DMS153 treated with DMSO at 0.1 percent for 48 hours (cell line): ENCODE measurements around the gene ORAI2.
"Not testable (repeated sequence)": the region's sequence is repeated elsewhere in the genome, so short reads cannot be mapped to it uniquely, and the experiment has no call there.

Source experiments
- DNase-seq: peaks from one replicate; lab custom pipeline; 2025; ENCODE audit not compliant: unreplicated experiment; lab: John Stamatoyannopoulos, UW

Gene ORAI2

GRCh38 chr7:102433219-102434038 is at the start of gene ORAI2:
Gene ORAI2, plus strand, starts transcription at chr7:102433575. Its CDS starts 5,382 bp downstream, at chr7:102438957.
- peak; percentile 12 for DNase-seq

GRCh38 chr7:102387064-102387463 is 46.3 kb upstream of the ORAI2 start:
- no peak for DNase-seq

DNA sequence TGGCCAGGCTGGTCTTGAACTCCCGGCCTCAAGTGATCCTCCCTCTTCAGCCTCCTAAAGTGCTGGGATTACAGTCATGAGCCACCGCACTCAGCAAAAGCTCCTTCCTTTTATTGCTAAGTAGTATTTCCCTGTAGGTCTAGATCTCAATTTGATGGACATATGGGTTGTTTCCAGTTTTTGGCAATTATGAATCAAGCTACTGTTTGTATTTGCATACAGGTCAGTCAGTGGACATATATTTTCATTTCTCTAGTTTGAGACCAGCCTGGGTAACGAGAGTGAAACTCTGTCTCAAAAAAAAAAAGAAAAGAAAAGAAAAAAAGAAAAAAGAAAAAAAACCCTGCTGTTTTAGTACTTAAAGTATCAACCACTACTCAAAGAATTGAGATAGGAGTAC is 43.6 kb upstream of the ORAI2 start:
- no peak for DNase-seq

DNA sequence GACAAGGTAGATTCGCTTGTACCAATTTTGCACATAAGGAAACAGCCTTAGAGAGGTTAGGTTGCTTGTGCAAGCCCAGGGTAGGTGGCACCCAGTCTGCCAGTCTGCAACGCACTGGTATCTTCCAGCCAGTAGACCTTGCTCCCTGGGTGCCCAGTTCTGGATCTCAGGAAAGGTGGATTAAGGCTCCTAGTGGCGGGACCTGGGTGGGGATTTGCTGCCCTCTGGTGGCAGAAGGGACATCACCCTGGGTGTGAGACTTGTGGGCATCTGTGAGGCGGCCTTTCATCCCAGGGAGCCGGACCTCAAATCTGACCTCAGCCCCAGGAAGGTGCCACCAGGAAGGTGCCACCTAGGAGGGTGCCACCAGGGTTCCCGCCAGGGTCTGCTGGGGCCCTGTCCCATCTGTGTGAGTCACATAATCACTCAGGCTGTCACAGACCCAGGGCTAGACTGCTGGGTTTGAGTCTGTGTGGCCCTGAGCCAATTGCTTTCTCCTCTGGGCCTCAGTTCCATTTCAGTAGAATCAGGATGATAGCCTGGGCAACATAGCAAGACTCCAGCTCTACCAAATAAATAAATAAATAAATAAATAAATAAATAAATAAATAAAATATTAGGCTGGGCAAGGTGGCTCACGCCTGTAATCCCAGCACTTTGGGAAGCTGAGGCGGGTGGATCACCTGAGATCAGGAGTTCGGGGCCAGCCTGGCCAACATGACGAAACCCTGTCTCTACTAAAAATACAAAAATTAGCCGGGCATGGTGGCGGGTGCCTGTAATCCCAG is 42.5 kb upstream of the ORAI2 start:
- DNase-seq: peak; percentile 48

- no peak for DNase-seq
These were observed 41.0 kb upstream of the ORAI2 start for GRCh38 chr7:102392330-102392729.

GRCh38 chr7:102393467-102393866 is 39.9 kb upstream of the ORAI2 start:
- no peak for DNase-seq

DNA sequence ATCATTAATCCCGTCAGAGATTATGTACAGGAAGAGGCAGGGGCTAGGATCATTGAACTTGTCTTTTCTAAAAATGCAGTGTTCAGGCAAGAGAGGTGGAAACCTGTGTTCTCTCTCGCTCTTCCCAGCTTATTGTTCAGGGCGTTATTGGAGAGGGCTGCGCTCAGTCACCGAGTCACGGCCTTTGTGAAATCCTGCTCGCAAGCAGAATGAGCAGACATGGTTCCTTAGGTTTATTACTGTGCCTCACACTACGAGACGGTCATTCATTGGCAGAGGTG is 37.8 kb upstream of the ORAI2 start:
- no peak for DNase-seq

- peak; percentile 86 for DNase-seq
These were observed 37.3 kb upstream of the ORAI2 start, which contains the start of gene PRKRIP1 for GRCh38 chr7:102395873-102396709. Gene PRKRIP1, plus strand, starts transcription at chr7:102396363. Its CDS starts 49 bp downstream, at chr7:102396412.

DNA sequence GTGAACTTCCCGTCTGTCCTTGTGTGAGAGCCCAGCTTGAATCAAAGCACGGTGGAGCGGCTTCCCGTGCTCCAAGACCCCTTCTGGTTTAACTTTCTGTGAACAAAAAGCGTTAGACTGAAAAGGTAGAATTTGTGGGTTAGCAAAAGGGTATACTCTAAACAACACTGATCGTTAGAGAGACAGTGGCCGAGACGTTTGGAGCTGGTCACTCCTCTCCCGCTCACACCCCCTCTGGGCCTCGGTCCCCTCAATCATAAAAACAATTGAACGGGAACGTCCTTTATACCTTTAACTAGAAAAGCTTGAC is 36.7 kb upstream of the ORAI2 start:
- no peak for DNase-seq

DNA sequence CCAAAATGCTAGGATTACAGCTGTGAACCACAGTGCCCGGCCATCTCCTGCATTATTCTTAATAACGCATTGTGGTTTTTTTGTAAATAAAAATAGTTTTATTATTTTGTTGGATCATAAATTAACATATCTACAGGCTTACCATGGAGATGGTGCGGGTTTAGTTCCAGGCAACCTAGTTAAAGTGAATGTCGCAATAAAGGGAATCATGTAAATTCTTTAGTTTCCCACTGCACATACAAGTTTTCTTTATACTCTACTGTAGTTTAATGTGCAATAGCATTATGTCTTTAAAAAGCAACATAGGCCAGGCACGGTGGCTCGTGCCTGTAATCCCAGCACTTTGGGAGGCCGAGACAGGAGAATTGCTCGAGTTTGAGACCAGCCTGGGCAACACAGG is 34.8 kb upstream of the ORAI2 start:
- DNase-seq: no peak

DNA sequence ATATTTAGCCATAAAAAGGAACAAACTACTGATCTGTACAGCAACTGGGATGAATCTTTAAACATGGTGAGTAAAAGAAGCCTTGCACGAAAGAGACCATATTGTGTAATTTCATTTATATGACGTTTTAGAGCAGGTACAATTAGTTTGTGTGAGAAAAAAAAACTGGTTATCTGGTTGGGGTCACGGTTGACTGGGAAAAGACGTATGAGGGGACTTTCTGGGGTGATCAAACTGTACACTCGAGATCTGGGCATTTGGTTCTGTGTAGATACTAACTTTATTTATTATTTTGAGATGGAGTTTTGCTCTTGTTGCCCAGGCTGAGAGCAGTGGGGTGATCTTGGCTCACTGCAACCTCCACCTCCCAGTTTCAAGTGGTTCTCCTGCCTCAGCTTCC is 33.0 kb upstream of the ORAI2 start:
- no peak for DNase-seq

- no peak for DNase-seq
These were observed 29.8 kb upstream of the ORAI2 start for GRCh38 chr7:102403563-102403962.

DNA sequence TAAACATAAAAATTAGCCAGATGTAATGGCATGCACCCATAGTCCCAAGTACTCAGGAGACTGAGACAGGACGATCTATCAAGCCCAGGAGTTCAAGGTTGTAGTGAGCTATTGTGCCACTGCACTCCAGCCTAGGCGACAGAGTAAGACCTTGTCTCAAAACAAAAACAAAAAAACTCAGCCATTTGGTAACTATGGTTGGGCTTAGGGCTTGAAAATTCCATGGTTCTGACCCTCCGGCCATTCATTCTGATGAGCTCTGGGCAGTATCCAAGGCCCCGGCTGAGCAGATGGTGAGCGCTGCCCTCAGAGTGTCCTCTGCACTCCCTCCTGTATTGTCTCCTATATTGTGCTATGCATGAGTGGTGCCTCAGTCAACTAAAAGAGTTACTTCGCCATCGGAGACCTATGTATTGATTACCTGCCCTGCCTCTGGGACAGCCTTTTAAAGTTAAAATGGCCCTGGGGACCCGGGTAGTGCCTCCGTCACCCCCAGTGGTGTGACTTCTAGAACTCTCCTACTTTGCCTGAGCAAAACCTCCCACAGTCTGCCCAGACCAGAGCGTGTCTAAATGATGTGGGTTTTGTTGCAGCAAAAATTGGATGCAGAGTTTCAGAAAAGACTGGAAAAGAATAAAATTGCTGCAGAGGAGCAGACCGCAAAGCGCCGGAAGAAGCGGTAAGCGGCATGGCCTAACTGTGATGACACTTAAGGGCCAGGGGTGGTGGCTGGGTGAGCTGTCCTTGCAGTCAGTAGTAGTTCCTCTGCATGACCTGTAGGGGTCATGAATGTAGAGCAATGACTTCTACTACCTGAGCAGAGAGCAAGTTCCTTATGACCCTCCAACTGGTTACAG is 29.1 kb upstream of the ORAI2 start:
- peak; percentile 15 for DNase-seq

GRCh38 chr7:102404862-102405188 is 28.6 kb upstream of the ORAI2 start:
- DNase-seq: not testable (repeated sequence)

DNA sequence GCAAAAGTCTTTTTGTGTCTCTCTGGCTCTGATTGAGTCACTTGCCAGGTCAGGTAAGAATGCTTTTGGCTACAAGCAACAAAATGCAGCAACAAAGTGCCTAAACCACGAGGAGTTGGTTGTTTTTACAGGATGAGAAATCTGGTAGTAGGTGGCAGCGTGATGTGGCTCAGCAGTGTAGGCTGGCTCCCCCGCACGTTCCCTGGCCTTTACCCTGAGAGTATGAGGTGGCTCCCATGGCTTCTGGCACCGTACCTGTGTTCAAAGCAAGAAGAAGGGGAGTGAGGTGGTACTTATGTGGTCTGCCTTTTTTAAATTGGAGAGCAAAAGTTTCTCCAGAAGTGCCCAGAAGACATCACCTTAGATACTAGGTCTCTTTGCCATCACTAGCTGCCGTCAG is 25.5 kb upstream of the ORAI2 start:
- DNase-seq: no peak

DNA sequence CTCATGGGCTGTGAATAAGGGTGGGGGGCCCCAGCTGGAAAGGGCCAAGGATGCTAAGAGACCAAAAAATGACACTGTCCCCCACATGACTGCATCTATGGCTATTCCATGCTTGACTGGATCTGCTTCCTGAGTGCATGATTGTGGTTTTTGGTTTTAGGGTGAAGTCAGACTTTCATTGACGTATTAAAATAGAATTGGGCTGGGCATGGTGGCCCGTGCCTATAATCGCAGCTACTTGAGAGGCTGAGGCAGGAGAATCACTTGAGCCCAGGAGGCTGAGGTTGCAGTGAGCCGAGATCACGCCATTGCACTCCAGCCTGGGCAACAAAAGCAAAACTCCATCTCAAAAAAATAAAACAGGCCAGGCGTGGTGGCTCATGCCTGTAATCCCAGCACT is 24.8 kb upstream of the ORAI2 start:
- not testable (repeated sequence) for DNase-seq

DNA sequence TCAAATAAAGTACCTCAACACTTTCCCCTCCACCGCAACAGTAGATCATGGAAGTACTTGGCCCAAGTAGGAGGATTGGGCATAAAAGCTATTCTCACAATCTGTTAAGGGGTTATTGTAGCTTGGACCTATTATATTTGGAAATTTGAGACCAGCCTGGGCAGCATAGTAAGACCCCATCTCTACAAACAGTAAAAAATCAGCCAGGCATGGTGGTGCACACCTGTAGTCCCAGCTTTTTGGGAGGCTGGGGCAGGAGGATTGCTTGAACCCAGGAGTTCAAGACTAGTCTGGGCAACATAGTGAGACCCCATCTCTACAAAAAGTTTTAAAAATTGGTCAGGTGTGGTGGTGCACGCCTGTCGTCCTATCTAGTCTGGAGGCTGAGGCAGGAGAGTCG is 24.0 kb upstream of the ORAI2 start:
- no peak for DNase-seq

- no peak for DNase-seq
These were observed 23.3 kb upstream of the ORAI2 start for GRCh38 chr7:102410123-102410522.

DNA sequence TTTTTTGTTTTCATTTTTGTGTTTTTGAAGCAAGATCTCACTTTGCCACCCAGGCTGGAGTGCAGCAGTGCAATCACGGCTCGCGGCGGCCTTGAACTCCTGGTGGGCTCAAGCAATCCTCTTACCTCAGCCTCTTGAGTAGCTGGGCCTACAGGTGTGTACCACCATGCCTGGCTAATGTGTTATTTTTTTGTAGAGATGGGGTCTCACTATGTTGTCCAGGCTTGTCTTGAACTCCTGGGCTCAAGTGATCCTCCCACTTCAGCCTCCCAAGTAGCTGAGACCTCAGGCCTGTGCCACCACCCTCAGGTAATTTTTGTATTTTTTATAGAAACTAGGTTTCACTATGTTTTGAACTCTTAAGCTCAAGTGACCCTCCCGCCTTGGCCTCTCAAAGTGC is 22.5 kb upstream of the ORAI2 start:
- no peak for DNase-seq

DNA sequence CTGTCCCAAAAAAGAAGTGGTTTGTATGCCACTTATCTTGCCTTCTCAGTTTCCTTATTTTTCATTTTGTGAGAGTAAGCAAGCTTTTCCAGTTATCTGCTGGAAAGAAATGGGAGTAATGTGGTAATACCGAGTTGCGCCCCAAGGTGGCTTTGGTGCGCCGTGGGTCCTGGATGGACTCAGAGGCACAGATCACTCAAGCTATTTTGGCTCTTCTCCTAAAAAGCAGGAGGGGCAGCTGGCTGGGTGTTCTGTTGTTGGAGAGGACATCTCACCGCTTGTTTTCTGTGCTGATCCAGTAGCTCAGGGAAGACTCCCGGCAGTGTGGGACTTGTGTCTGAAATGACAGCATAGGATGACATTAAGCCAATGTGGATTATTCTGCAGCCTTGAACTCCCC is 20.8 kb upstream of the ORAI2 start:
- DNase-seq: no peak

- DNase-seq: no peak
These were observed 20.3 kb upstream of the ORAI2 start for GRCh38 chr7:102413091-102413490.
